GM23338 (cell line): ENCODE data around the gene LEO1. TPM values are rescaled to one million over a fixed set of nuclear protein-coding genes. Genes with fewer than 3 reads are reported as not detected.

Source experiments
- ATAC-seq: fragments of 200-7000 bp; cut with Tn5 transposase; 3 replicates; pipeline ENCODE4 v1.9.1; 2020
- DNase-seq: peaks from one replicate; pipeline ENCODE4 v3.0.0-alpha.2; 2015; ENCODE audit warnings: low spot score
- H2AFZ ChIP-seq: fragments of 200-600 bp; sonication (generic); 2 replicates; pipeline ENCODE4 v1.8.0; 2016; ENCODE audit warnings: antibody characterized with exemption, mild to moderate bottlenecking, moderate library complexity
- H3F3A ChIP-seq: fragments of 200-600 bp; sonication (generic); replicated peaks from 2 replicates; pipeline ENCODE4 v1.8.0; 2017; ENCODE audit warnings: antibody characterized with exemption, mixed run types, low read depth
- H3K27ac ChIP-seq: fragments of 200-600 bp; sonication (generic); 2 replicates; pipeline ENCODE4 v1.6.1; 2016; ENCODE audit warnings: low read depth
- H3K27me3 ChIP-seq: fragments of 200-600 bp; sonication (generic); 2 replicates; pipeline ENCODE4 v1.8.0; 2016; ENCODE audit warnings: mild to moderate bottlenecking, mixed run types, moderate library complexity; ENCODE audit not compliant: insufficient read depth
- H3K36me3 ChIP-seq: fragments of 200-600 bp; sonication (generic); 2 replicates; pipeline ENCODE4 v1.8.0; 2016; ENCODE audit warnings: mild to moderate bottlenecking; ENCODE audit not compliant: insufficient read depth
- H3K4me1 ChIP-seq: fragments of 200-600 bp; sonication (generic); 2 replicates; pipeline ENCODE4 v1.8.0; 2016; ENCODE audit warnings: mild to moderate bottlenecking, moderate library complexity; ENCODE audit not compliant: insufficient read depth
- H3K4me2 ChIP-seq: fragments of 200-600 bp; sonication (generic); 2 replicates; pipeline ENCODE4 v1.7.1; 2017; ENCODE audit warnings: mixed run types
- H3K4me3 ChIP-seq: fragments of 200-600 bp; sonication (generic); 2 replicates; pipeline ENCODE4 v1.6.1; 2016; ENCODE audit warnings: mixed run types
- H3K79me2 ChIP-seq: fragments of 200-600 bp; sonication (generic); replicated peaks from 2 replicates; pipeline ENCODE4 v1.8.0; 2017; ENCODE audit warnings: mild to moderate bottlenecking; ENCODE audit not compliant: insufficient read depth
- H3K9me2 ChIP-seq: fragments of 200-600 bp; sonication (generic); 2 replicates; pipeline ENCODE4 v1.8.0; 2017; ENCODE audit not compliant: insufficient read depth
- H4K20me1 ChIP-seq: fragments of 200-600 bp; sonication (generic); replicated peaks from 2 replicates; pipeline ENCODE4 v1.8.0; 2017; ENCODE audit warnings: mild to moderate bottlenecking; ENCODE audit not compliant: insufficient read depth
- H3K27ac Mint-ChIP-seq: 2 replicates; pipeline ENCODE4 v1.8.0; 2020; ENCODE audit warnings: inconsistent platforms, mild to moderate bottlenecking, moderate library complexity, mixed read lengths
- H3K27me3 Mint-ChIP-seq: 3 replicates; pipeline ENCODE4 v1.8.0; 2022; ENCODE audit warnings: low read depth, mild to moderate bottlenecking, moderate library complexity, mixed read lengths, inconsistent platforms; ENCODE audit not compliant: insufficient read depth, poor library complexity
- H3K36me3 Mint-ChIP-seq: 3 replicates; pipeline ENCODE4 v1.8.0; 2021; ENCODE audit warnings: low read depth, mild to moderate bottlenecking, inconsistent platforms, moderate library complexity, mixed read lengths
- H3K4me1 Mint-ChIP-seq: 3 replicates; pipeline ENCODE4 v1.8.0; 2020; ENCODE audit warnings: mild to moderate bottlenecking, inconsistent platforms, mixed read lengths
- H3K4me3 Mint-ChIP-seq: 3 replicates; pipeline ENCODE4 v1.8.0; 2021; ENCODE audit warnings: moderate library complexity, mild to moderate bottlenecking, inconsistent platforms, mixed read lengths
- H3K9me3 Mint-ChIP-seq: 3 replicates; pipeline ENCODE4 v1.8.0; 2020; ENCODE audit warnings: moderate library complexity, mild to moderate bottlenecking, inconsistent platforms, mixed read lengths
- CREB1 ChIP-seq: fragments of 250-450 bp; sonication (Bioruptor Pico); IDR thresholded peaks from 2 replicates; pipeline ENCODE4 v1.5.0; 2020; ENCODE audit warnings: low read depth, mild to moderate bottlenecking, moderate library complexity
- EZH2 ChIP-seq: fragments of 200-600 bp; sonication (generic); IDR thresholded peaks from one replicate; pipeline ENCODE4 v1.8.0; 2017; ENCODE audit warnings: antibody characterized with exemption, mild to moderate bottlenecking, low read depth; ENCODE audit not compliant: unreplicated experiment
- EZH2phosphoT487 ChIP-seq: fragments of 200-600 bp; sonication (generic); IDR thresholded peaks from one replicate; pipeline ENCODE4 v1.8.1; 2018; ENCODE audit warnings: antibody characterized with exemption; ENCODE audit not compliant: unreplicated experiment
- NANOG ChIP-seq: IDR thresholded peaks from 2 replicates; pipeline ENCODE4 v1.6.1; 2016; ENCODE audit warnings: antibody characterized with exemption, borderline replicate concordance
- POLR2AphosphoS5 ChIP-seq: IDR thresholded peaks from 2 replicates; pipeline ENCODE4 v1.6.1; 2016; ENCODE audit warnings: antibody characterized with exemption, low read depth
- STAT1 ChIP-seq: IDR thresholded peaks from one replicate; pipeline ENCODE4 v1.6.1; 2016; ENCODE audit warnings: antibody characterized with exemption; ENCODE audit not compliant: unreplicated experiment
- ZNF114 ChIP-seq: fragments of 250-450 bp; sonication (Bioruptor Pico); IDR thresholded peaks from 2 replicates; pipeline ENCODE4 v1.5.0; 2020; ENCODE audit warnings: mild to moderate bottlenecking, moderate library complexity
- ZNF331 ChIP-seq: fragments of 250-450 bp; sonication (Bioruptor Pico); IDR thresholded peaks from 2 replicates; pipeline ENCODE4 v1.5.0; 2020; ENCODE audit warnings: low read depth, mild to moderate bottlenecking, moderate library complexity
- polyA plus RNA-seq: library from polyadenylated mRNA; unstranded; fragments of >200 nt; fragmentation: Nextera tagmentation; extraction: Ambion mirVana; gene quantifications from 2 replicates; pipeline ENCODE4 v1.2.1, GENCODE V29; 2016
- total RNA-seq: library from RNA; depleted of rRNA; stranded (reverse); fragments of >200 nt; shearing (Covaris generic); gene quantifications from 2 replicates; pipeline ENCODE4 v1.2.3, GENCODE V29; 2014
- TF ChIP-seq, protein P1 (sequence below): IDR thresholded peaks from one replicate; pipeline ENCODE4 v1.6.1; 2018; ENCODE audit warnings: antibody characterized with exemption; ENCODE audit not compliant: unreplicated experiment
- TF ChIP-seq, protein P2 (sequence below): IDR thresholded peaks from 2 replicates; pipeline ENCODE4 v1.6.1; 2016; ENCODE audit warnings: antibody characterized with exemption

Gene LEO1
- total and polyA plus RNA-seq, 2 experiments from 2014 or later = 41.4 to 55.6 TPM

DNA sequence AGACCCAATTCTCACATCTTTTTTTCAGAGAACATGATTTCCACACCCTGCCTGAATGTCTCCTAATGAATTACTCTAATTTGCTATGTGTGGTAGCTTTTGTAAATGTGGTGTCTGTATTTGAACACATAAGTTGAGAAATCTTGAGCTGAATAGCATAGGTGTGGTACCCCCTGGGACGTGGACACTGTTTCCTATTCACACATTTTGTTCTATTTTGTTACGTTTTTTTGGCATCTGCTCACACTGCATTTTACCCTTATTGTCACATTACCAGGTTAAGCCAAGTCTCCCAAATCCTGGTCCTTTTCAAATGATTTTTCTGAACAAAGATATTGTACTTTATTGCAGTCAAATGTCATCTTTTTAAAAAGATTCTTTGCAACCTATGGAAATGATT, 40.6 kb upstream of the LEO1 start:
- Mint-ChIP-seq H3K4me3 (no peak overlapping the region), H3K27ac (no peak overlapping the region), H3K9me3 (no peaks in the 10 kb centered on the region), H3K4me1 (peaks cover 3% of the 10 kb centered on the region; the same call in 1 of the 3 replicates), H3K27me3 (peaks cover 6% of the 10 kb centered on the region), H3K36me3 (no peaks in the 10 kb centered on the region)
- H3K79me2 ChIP-seq = no peaks in the 10 kb centered on the region
- no peaks in the 10 kb centered on the region for H3K36me3 ChIP-seq
- TF ChIP-seq ZNF114 (CRISPR knock-in tag) (no peak), CREB1 (CRISPR knock-in tag) (no peak), STAT1 (no peak), EZH2 (no peak), EZH2phosphoT487 (no peak), NANOG (no peak)
- TF ChIP-seq, protein P1, sequence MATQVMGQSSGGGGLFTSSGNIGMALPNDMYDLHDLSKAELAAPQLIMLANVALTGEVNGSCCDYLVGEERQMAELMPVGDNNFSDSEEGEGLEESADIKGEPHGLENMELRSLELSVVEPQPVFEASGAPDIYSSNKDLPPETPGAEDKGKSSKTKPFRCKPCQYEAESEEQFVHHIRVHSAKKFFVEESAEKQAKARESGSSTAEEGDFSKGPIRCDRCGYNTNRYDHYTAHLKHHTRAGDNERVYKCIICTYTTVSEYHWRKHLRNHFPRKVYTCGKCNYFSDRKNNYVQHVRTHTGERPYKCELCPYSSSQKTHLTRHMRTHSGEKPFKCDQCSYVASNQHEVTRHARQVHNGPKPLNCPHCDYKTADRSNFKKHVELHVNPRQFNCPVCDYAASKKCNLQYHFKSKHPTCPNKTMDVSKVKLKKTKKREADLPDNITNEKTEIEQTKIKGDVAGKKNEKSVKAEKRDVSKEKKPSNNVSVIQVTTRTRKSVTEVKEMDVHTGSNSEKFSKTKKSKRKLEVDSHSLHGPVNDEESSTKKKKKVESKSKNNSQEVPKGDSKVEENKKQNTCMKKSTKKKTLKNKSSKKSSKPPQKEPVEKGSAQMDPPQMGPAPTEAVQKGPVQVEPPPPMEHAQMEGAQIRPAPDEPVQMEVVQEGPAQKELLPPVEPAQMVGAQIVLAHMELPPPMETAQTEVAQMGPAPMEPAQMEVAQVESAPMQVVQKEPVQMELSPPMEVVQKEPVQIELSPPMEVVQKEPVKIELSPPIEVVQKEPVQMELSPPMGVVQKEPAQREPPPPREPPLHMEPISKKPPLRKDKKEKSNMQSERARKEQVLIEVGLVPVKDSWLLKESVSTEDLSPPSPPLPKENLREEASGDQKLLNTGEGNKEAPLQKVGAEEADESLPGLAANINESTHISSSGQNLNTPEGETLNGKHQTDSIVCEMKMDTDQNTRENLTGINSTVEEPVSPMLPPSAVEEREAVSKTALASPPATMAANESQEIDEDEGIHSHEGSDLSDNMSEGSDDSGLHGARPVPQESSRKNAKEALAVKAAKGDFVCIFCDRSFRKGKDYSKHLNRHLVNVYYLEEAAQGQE = no peak
- H2AFZ ChIP-seq = peak overlapping the region; percentile 35; the same call in 1 of the 2 replicates
- H3K9me2 ChIP-seq = no peaks in the 10 kb centered on the region; the same call in 1 of the 2 replicates
- DNase-seq (no peak), ATAC-seq (no peak)
- no peak overlapping the region for H3K27ac ChIP-seq
- no peaks in the 10 kb centered on the region for H3F3A ChIP-seq
- H4K20me1 ChIP-seq = no peaks in the 10 kb centered on the region
- no peak overlapping the region for H3K4me2 ChIP-seq
- no peaks in the 10 kb centered on the region for H3K27me3 ChIP-seq
- no peak overlapping the region for H3K4me3 ChIP-seq
- H3K4me1 ChIP-seq = no peaks in the 10 kb centered on the region

DNA sequence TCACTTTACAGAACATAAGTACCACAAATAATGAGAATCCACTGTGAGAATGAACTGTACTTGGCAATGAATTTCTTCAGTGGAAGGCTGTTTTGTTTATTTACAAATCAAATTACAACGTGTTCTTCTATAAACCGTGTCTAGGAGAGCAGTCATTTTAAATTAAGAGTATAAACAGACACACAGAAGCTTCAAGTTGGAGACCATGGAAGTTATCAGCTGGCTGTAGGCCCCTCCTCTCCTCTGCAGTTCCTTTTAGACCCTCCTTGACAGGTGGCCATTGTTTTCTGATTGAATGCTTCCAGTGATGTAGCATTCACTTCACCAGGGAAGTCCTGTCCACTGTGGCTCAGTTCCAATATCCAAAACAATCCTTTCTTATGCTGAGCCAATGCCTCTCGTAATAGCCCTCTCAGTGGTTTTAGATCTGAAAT, 40.1 kb upstream of the LEO1 start:
- H3K27me3 ChIP-seq = no peaks in the 10 kb centered on the region
- no peak for DNase-seq
- Mint-ChIP-seq H3K4me1 (no peaks in the 10 kb centered on the region), H3K4me3 (no peak overlapping the region), H3K27me3 (peaks cover 6% of the 10 kb centered on the region), H3K27ac (no peak overlapping the region), H3K36me3 (no peaks in the 10 kb centered on the region), H3K9me3 (no peaks in the 10 kb centered on the region)
- H3K79me2 ChIP-seq = no peaks in the 10 kb centered on the region
- no peaks in the 10 kb centered on the region for H3F3A ChIP-seq
- no peak overlapping the region for H3K4me2 ChIP-seq
- no peaks in the 10 kb centered on the region for H3K36me3 ChIP-seq
- peak overlapping the region; percentile 35; the same call in 1 of the 2 replicates for H2AFZ ChIP-seq
- no peak overlapping the region for H3K27ac ChIP-seq
- H3K4me1 ChIP-seq = no peaks in the 10 kb centered on the region
- H3K9me2 ChIP-seq = no peaks in the 10 kb centered on the region; the same call in 1 of the 2 replicates
- no peak overlapping the region for H3K4me3 ChIP-seq
- no peak for ATAC-seq
- no peaks in the 10 kb centered on the region for H4K20me1 ChIP-seq
- TF ChIP-seq POLR2AphosphoS5 (no peak), EZH2 (no peak), STAT1 (no peak), EZH2phosphoT487 (no peak), ZNF114 (CRISPR knock-in tag) (no peak), NANOG (no peak), ZNF331 (CRISPR knock-in tag) (no peak), CREB1 (CRISPR knock-in tag) (no peak)
- TF ChIP-seq, protein P2, sequence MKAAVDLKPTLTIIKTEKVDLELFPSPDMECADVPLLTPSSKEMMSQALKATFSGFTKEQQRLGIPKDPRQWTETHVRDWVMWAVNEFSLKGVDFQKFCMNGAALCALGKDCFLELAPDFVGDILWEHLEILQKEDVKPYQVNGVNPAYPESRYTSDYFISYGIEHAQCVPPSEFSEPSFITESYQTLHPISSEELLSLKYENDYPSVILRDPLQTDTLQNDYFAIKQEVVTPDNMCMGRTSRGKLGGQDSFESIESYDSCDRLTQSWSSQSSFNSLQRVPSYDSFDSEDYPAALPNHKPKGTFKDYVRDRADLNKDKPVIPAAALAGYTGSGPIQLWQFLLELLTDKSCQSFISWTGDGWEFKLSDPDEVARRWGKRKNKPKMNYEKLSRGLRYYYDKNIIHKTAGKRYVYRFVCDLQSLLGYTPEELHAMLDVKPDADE = no peak
- TF ChIP-seq, protein P1 = no peak
